Measurements from ENCODE around the gene GATA3.

- no peak for TF ChIP-seq CTCF (IDR thresholded peaks at IDR 0.05; ENCODE audit: poor library complexity)
- no peak for TF ChIP-seq EZH2 (IDR thresholded peaks at IDR 0.05; ENCODE audit: borderline replicate concordance)
- TF ChIP-seq EZH2phosphoT487 (IDR thresholded peaks at IDR 0.05; ENCODE audit: low read depth, severe bottlenecking, unreplicated experiment) = no peak
Measured at GRCh38 chr10:8071006-8071405, 16.5 kb downstream of the GATA3 start.

All from hepatocyte (in vitro differentiated cells).